ENCODE results near the gene ARPIN.
"Not testable (repeated sequence)": the region's sequence is repeated elsewhere in the genome, so short reads cannot be mapped to it uniquely, and the experiment has no call there.

Gene ARPIN

GRCh38 chr15:89912674-89913396, at the start of gene ARPIN:
Gene ARPIN, minus strand, starts transcription at chr15:89912952. Its CDS starts 117 bp downstream, at chr15:89912835.
- peak; percentile 63 for DNase-seq

- no peak for DNase-seq
Measured at GRCh38 chr15:89958107-89958805, 45.5 kb upstream of the ARPIN start.

DNA sequence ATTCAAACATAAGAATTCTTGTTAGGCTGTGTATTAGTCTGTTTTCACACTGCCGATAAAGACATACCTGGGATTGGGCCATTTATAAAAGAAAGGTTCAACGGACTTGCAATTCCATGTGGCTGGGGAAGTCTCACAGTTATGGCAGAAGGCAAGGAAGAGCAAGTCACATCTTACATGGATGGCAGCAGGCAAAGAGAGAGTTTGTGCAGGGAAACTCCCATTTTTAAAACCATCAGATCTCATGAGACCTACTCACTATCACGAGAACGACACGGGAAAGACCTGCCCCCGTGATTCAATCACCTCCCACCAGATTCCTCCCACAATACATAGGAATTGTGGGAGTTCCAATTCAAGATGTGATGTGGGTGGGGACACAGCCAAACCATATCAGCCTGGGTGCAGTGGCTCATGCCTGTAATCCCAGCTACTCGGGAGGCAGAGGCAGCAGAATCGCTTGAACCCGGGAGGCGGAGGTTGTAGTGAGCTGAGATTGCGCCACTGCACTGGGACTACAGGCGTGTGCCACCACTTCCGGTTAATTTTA, 42.8 kb upstream of the ARPIN start:
- not testable (repeated sequence) for DNase-seq

- DNase-seq = no peak
Measured at GRCh38 chr15:89954541-89954940, 41.8 kb upstream of the ARPIN start.

DNA sequence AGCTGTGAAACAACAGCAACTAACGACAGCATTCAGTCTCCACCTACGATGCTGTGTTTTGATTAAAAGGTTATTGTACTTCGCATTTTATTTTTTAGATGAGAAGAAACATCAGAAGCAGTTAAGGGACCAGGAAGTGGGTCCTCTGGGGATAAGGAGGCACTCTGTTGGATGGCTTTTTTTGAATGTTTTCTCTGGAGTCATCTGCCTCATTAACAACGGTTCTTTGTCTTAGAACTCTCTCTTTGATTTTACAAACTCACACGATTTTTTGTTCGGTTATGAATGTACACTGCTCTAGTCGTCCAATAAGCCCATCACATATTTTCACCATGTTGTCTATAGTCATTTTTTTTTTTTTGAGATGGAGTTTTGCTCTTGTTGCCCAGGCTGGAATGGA, 36.0 kb upstream of the ARPIN start:
- no peak for DNase-seq

DNA sequence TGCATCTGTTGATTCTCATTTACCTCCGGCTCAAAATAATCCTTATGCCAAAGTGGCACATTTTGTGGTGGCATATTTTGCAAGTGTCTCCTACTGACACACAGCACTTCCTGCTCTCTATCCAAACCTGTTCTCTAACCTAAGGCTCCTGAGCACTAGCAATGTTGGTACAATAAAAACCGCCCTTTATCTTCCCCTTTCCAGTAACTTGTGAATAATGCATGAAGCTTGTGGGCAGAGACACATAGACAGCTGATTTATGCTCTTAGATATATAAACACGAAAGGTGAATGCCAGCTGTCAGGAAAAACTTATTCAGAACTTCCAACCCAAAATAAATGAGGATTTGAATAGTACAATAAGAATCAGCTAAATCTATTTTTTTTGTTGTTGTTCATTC, 34.6 kb upstream of the ARPIN start:
- no peak for DNase-seq

DNA sequence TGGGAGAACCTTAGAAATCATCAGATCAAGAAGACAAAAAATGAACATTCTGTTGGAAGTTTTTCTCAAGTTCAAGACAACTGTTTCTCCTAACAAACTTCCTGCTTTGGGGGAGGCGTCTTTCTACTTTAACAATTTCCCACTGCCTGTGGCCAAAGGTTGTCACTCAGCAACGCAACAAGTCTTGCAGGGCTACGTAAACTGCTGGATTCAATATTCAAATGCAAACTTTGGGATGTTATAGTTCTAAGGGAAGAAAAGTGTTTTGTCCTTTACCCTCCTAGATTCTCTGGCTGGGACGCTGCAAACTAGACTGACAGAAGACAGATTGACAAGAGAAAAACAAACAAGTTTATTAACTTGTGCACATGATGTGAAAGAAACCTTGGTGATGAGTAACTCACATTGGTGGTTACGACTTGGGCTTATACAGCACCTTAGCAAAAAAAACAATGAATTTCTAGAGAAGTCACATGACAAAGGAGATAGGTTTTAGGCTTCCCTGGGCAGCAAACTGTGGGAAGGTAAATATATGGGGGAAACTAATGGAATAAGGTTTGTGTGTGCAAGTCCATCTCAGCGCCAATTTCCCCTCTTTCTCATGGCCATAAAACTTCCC, 34.0 kb upstream of the ARPIN start:
- DNase-seq = no peak

GRCh38 chr15:89943721-89944120, 31.0 kb upstream of the ARPIN start:
- not testable (repeated sequence) for DNase-seq

- no peak for DNase-seq
Measured at GRCh38 chr15:89939910-89940309, 27.2 kb upstream of the ARPIN start.

GRCh38 chr15:89939377-89939776, 26.6 kb upstream of the ARPIN start:
- DNase-seq = not testable (repeated sequence)

DNA sequence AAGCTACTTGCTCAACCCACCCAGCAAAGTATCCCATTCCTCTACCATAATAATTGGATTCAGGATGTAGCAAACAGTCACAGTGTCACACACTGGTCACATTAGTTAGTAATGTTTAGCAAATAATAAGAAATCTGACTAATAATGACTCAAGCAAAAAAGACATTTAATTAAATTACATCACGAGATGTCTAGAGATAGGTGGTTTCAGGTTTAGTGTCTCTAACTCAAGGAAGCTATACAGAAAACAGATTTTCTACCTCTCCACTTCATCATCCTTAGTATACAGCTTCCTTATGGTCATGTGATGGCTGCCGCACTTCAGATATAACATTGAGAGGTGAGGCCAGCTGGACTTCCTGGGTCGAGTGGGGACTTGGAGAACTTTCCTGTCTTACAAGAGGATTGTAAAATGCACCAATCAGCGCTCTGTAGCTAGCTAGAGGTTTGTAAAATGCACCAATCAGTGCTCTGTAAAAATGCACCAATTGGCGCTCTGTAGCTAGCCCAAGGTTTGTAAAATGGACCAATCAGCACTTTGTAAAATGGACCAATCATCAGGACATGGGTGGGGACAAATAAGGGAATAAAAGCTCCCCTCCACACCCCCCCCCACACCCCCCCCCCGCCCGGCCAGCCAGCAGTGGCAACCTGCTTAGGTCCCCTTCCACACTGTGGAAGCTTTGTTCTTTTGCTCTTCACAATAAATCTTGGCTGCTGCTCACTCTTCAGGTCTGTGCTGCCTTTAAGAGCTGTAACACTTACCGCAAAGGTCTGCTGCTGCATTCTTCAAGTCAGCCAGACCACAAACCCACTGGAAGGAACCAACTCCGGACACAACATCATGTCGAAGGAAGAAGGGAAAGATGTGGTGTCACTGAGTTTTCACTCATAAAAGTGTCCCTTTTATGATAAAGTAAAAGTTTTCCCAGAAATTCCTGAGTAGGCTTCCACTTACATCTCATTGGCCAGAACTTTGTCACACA, 24.9 kb upstream of the ARPIN start:
- DNase-seq = peak; percentile 11

GRCh38 chr15:89936786-89937265, 24.1 kb upstream of the ARPIN start:
- DNase-seq = no peak

GRCh38 chr15:89936051-89936785, 23.5 kb upstream of the ARPIN start:
- DNase-seq = no peak

DNA sequence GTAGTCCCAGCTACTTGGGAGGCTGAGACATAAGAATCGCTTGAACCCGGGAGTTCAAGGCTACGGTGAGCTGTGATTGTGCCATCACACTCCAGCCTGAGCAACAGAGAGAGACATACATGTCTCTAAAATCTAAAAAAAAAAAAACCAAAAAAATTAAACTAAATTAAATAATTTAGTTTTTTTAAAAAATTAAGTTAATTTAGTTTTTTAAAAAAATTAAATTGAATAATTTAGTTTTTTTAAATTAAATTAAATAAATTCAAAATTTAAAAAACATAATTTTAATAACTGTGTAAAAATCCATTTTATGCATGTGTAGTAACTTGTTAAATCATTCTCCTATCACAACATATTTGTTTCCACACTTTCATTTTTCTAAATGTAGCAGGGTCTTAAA, 20.1 kb upstream of the ARPIN start:
- no peak for DNase-seq

- DNase-seq = no peak
Measured at GRCh38 chr15:89928421-89928820, 15.7 kb upstream of the ARPIN start.

GRCh38 chr15:89926158-89926557, 13.4 kb upstream of the ARPIN start:
- no peak for DNase-seq

GRCh38 chr15:89917442-89918101, 4.8 kb upstream of the ARPIN start:
- peak; percentile 72 for DNase-seq

DNA sequence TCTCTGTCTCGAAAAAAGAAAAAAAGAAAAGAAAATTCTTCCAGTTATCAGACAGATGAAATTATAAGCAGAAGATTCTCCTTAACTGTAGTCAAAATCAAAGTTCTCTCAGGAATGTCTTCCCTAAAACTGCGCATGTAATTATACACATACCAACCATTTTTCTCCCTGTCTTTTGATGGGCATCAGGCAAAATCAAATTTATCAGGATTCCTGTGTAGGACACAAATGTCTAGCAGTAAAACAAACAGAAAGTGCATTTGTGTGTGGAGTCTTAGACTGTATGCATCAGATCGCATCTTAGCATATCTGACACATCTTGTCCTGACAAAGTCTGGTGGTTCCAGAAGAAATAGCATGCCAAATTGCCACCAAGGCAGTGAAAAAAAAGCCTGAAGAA, 3.9 kb upstream of the ARPIN start:
- DNase-seq = no peak

DNA sequence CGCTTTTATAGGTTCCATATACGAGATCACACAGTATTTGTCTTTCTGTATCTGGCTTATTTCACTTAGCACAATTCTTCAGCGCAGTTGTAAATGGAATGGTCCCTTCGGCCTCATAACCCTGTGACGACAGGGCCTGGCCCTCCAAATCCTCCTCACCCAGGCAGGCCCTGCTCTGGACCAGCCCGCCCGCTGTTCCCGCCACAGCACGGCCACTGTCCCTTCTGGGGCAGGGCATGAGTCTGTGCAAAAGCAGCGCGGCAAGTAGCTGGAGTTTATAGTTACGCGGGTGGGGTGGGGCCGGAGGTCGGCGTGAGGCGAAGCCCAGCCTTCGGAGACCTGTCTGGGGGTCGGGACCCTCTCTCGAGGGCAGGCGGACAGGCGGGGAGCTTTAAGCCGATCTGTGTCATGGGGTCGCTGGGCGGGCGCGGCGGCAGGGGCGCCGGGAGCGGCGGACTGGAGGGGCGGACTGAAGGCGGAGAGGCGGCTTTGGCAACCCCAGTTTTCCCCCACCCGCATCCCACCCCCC, 543 bp downstream of the ARPIN start:
- peak; percentile 62 for DNase-seq

DNA sequence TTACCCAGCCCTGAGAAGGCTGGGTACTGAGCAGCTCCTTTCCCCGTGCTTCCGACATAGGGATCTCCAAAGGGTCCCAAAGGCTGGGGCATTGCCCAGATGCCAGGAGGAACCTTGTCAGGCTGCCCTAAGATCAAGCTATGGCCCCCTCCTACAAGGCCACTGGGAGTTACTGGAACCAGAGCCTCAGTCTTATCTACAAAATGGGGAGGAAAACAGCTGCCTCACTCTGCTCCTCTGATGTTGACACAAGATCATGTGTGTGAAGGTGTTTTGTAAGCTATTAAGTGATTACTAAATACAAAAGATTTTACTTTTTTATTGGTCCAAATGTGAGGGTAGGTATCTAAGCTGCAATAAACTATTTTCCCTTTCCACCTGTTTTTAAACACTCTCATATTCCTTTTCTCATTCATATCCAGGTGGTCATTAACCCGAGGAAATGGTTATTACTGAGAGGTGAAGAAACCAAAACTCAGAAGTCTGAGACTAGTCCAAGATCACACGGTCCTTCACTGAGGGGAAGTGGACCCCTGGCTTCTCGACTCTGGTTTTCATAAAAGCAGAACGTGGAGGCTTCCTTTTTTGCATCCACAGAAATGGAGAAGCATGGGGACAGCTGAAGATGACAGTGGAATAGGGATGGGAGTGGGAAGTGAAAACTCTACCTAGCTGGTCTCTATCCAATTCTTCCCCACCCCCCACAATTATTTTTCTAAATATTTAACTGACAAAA, 1.7 kb downstream of the ARPIN start:
- peak; percentile 8 for DNase-seq

Data from DMS53 (cell line).